HL-60 (cell line): ENCODE measurements around the gene OR6S1.

Experiments used
- CTCF ChIP-seq: IDR thresholded peaks from one replicate; pipeline ENCODE4 v1.5.1; 2011; ENCODE audit warnings: low read length, control low read depth, inconsistent platforms; ENCODE audit not compliant: insufficient read depth
- POLR2AphosphoS5 ChIP-seq: IDR thresholded peaks from 2 replicates; pipeline ENCODE4 v1.6.1; 2012; ENCODE audit warnings: low read depth

GRCh38 chr14:20606190-20606901 is 35.1 kb downstream of the OR6S1 start:
- TF ChIP-seq POLR2AphosphoS5 (no peak), CTCF (peak; percentile 46)
